Measurements from ENCODE around the gene FES. TPM values are rescaled to one million over a fixed set of nuclear protein-coding genes. Genes with fewer than 3 reads are reported as not detected.

Gene FES
- total and polyA plus RNA-seq, 12 donors = 8.6 to 27.7 (median 12.9) TPM

GRCh38 chr15:90934949-90935751 lies 50.8 kb downstream of the FES start, which contains the start of gene UNC45A:
UNC45A (plus strand) TSS chr15:90935285; CDS start chr15:90935325, 40 bp downstream.
- Histone ChIP-seq H3K27me3 (no peaks in the 10 kb centered on the region), H3K36me3 (peaks cover 0 to 41% (median 17%) of the 10 kb centered on the region in 9 donors), H3K27ac (peak within 1 kb of the TSS; percentile 32 to 86 (median 75)), H3K4me3 (peak within 1 kb of the TSS; percentile 61 to 75 (median 66)), H3K9me3 (no peaks in the 10 kb centered on the region), H3K4me1 (peaks cover 18 to 60% (median 45%) of the 10 kb centered on the region in 9 donors)
- intact Hi-C loops (cut with DNase I) = loop anchor here in 5 of 10 donors (1.0 to 5.0 kb wide), 3 partner anchors 33 to 288 kb away; no protein-coding TSS in a partner anchor
- peak; percentile 91 to 95 for DNase-seq
- peak; percentile 85 to 91 (median 89) for ATAC-seq
- TF ChIP-seq CTCF (IDR thresholded peaks at IDR 0.05) = no peak
- 1% methylated on average over 57 to 65 of the region's 65 CpGs for WGBS, 2 donors

GRCh38 chr15:90936823-90937222 lies 52.5 kb downstream of the FES start:
- Histone ChIP-seq H3K4me1 (peaks cover 6 to 43% (median 28%) of the 10 kb centered on the region in 9 donors), H3K4me3 (no peak overlapping the region), H3K36me3 (peaks cover 0 to 58% (median 31%) of the 10 kb centered on the region in 9 donors), H3K27me3 (no peaks in the 10 kb centered on the region), H3K27ac (no peak overlapping the region), H3K9me3 (no peaks in the 10 kb centered on the region)
- ATAC-seq (no peak), DNase-seq (no peak)
- intact Hi-C loops (cut with DNase I) = no loop called here
- TF ChIP-seq CTCF (IDR thresholded peaks at IDR 0.05) = no peak
- 80 to 91% methylated on average over 1 of the region's 1 CpG for WGBS, 2 donors

- H3K4me1 ChIP-seq = peaks cover 6 to 32% (median 22%) of the 10 kb centered on the region in 9 donors
- H3K4me3 ChIP-seq = no peak overlapping the region
- no peak for DNase-seq
- intact Hi-C loops (cut with DNase I) = no loop called here
- H3K36me3 ChIP-seq = peaks cover 0 to 72% (median 44%) of the 10 kb centered on the region in 9 donors
- no peak overlapping the region for H3K27ac ChIP-seq
- 87 to 91% methylated on average over 5 of the region's 5 CpGs for WGBS, 2 donors
- H3K9me3 ChIP-seq = no peaks in the 10 kb centered on the region
- H3K27me3 ChIP-seq = no peaks in the 10 kb centered on the region
- TF ChIP-seq CTCF (IDR thresholded peaks at IDR 0.05) = no peak
- no peak for ATAC-seq
Measured at GRCh38 chr15:90938261-90938660, 54.0 kb downstream of the FES start.

- Histone ChIP-seq H3K36me3 (peaks cover 0 to 87% (median 53%) of the 10 kb centered on the region in 9 donors), H3K4me3 (no peak overlapping the region), H3K27ac (no peak overlapping the region), H3K9me3 (no peaks in the 10 kb centered on the region), H3K27me3 (no peaks in the 10 kb centered on the region), H3K4me1 (peaks cover 6 to 20% (median 14%) of the 10 kb centered on the region in 9 donors)
- no peak for TF ChIP-seq CTCF (IDR thresholded peaks at IDR 0.05)
- intact Hi-C loops (cut with DNase I) = no loop called here
- no peak for DNase-seq
- 76 to 95% methylated on average over 7 of the region's 7 CpGs for WGBS, 2 donors
- ATAC-seq = no peak
Measured at GRCh38 chr15:90939756-90940155, 55.5 kb downstream of the FES start.

All from heart right ventricle (tissue), 16 donors.